Hepatocyte (in vitro differentiated cells): ENCODE data around the gene ATP8B2. TPM values are rescaled to one million over a fixed set of nuclear protein-coding genes. Genes with fewer than 3 reads are reported as not detected.
"Not testable (repeated sequence)": the region's sequence is repeated elsewhere in the genome, so short reads cannot be mapped to it uniquely, and the experiment has no call there.

Source experiments
- DNase-seq: peaks from one replicate; pipeline ENCODE4 v3.0.0-alpha.2; 2016; ENCODE audit warnings: low spot score
- H2AFZ ChIP-seq: fragments of 200-600 bp; sonication (generic); 2 replicates; pipeline ENCODE4 v1.6.0; 2016; ENCODE audit warnings: antibody characterized with exemption, mild to moderate bottlenecking
- H3K27ac ChIP-seq: fragments of 200-600 bp; sonication (generic); 2 replicates; pipeline ENCODE4 v1.5.1; 2016; ENCODE audit warnings: mild to moderate bottlenecking
- H3K27me3 ChIP-seq: fragments of 200-600 bp; sonication (generic); 2 replicates; pipeline ENCODE4 v1.6.1; 2016
- H3K36me3 ChIP-seq: fragments of 200-600 bp; sonication (generic); replicated peaks from 2 replicates; pipeline ENCODE4 v1.5.1; 2016; ENCODE audit warnings: low read depth; ENCODE audit not compliant: insufficient read depth
- H3K4me1 ChIP-seq: fragments of 200-600 bp; sonication (generic); 2 replicates; pipeline ENCODE4 v1.5.1; 2016; ENCODE audit warnings: mild to moderate bottlenecking, moderate library complexity; ENCODE audit not compliant: insufficient read depth
- H3K4me2 ChIP-seq: fragments of 200-600 bp; sonication (generic); 2 replicates; pipeline ENCODE4 v1.6.0; 2016
- H3K4me3 ChIP-seq: fragments of 200-600 bp; sonication (generic); 2 replicates; pipeline ENCODE4 v1.5.1; 2016; ENCODE audit warnings: mild to moderate bottlenecking
- H3K79me2 ChIP-seq: fragments of 200-600 bp; sonication (generic); 2 replicates; pipeline ENCODE4 v1.6.0; 2017; ENCODE audit warnings: mild to moderate bottlenecking
- H3K9me2 ChIP-seq: fragments of 200-600 bp; sonication (generic); replicated peaks from 2 replicates; pipeline ENCODE4 v1.6.0; 2017; ENCODE audit warnings: mild to moderate bottlenecking; ENCODE audit not compliant: insufficient read depth
- H3K9me3 ChIP-seq: fragments of 200-600 bp; sonication (generic); 2 replicates; pipeline ENCODE4 v1.5.1; 2016; ENCODE audit warnings: low read depth, mild to moderate bottlenecking
- H4K20me1 ChIP-seq: fragments of 200-600 bp; sonication (generic); 2 replicates; pipeline ENCODE4 v1.6.0; 2016; ENCODE audit warnings: mild to moderate bottlenecking; ENCODE audit not compliant: insufficient read depth, poor library complexity, severe bottlenecking
- EZH2 ChIP-seq: fragments of 200-600 bp; sonication (generic); IDR thresholded peaks from 2 replicates; pipeline ENCODE4 v1.6.1; 2016; ENCODE audit warnings: antibody characterized with exemption, mild to moderate bottlenecking, borderline replicate concordance
- EZH2phosphoT487 ChIP-seq: fragments of 200-600 bp; sonication (generic); IDR thresholded peaks from one replicate; pipeline ENCODE4 v1.6.1; 2018; ENCODE audit warnings: antibody characterized with exemption, mild to moderate bottlenecking, low read depth, moderate library complexity; ENCODE audit not compliant: unreplicated experiment, severe bottlenecking
- WGBS: methylation state at CpG from one replicate; pipeline ENCODE4 v1.1.6; 2016; ENCODE audit warnings: low lambda C conversion rate; ENCODE audit errors: missing lambda C conversion rate; 5-methylcytosine and 5-hydroxymethylcytosine counted together
- polyA plus RNA-seq: library from polyadenylated mRNA; unstranded; fragments of >200 nt; fragmentation: Nextera tagmentation; extraction: Ambion mirVana; gene quantifications from 2 replicates; pipeline ENCODE4 v1.2.1, GENCODE V29; 2016
- total RNA-seq: library from RNA; depleted of rRNA; stranded (reverse); fragments of >200 nt; gene quantifications from 2 replicates; pipeline ENCODE4 v1.2.3, GENCODE V29; 2014
- TF ChIP-seq, protein P1 (sequence below): fragments of 200-600 bp; sonication (generic); IDR thresholded peaks from 2 replicates; pipeline ENCODE4 v1.5.1; 2016; ENCODE audit warnings: antibody characterized with exemption, mild to moderate bottlenecking; ENCODE audit not compliant: poor library complexity

The ATP8B2 gene
- total and polyA plus RNA-seq, 2 experiments from 2014 or later = 8.7 to 42.0 TPM

DNA sequence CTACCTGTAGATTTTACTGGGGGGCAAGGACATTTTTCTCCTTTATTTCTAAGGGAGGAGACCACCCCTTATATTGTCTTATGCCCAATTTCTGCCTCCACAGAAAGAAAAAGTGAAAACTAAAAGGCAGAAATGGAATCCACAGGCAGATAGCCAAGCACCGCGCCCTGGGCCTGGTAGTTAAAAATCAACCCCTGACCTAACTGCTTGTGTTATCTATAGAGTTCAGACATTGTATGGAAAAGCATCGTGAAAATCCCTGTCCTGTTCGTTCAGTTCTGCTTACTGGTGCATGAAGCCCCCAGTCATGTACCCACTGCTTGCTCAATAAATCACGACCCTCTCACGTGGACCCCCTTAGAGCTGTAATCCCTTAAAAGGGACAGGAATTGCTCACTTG is 46.1 kb downstream of the ATP8B2 start:
- Histone ChIP-seq H3K4me2 (no peak overlapping the region), H3K27ac (no peak overlapping the region)
- 67% methylated on average over 6 of the region's 6 CpGs for WGBS

DNA sequence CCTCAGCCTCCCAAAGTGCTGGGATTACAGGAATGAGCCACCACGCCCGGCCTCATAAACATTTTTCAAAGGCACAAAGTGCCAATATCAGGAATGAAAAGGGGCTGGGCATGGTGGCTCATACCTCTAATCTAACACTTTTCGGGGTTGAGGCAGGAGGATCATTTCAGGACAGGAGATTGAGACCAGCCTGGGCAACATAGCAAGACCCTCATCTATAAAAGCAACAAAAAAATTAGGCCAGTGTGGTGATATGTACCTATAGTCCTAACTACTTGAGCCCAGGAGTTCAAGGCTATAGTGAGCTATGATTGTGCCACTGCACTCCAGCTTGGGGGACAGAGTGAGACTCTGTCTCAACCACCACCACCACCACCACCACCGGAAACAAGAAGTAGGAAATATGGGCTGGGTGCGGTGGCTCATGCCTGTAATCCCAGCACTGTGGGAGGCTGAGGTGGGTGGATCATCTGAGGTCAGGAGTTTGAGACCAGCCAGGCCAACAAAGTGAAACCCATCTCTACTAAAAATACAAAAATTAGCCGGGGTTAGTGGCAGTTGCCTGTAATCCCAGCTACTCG is 48.5 kb downstream of the ATP8B2 start:
- H3K36me3 ChIP-seq, H4K20me1 ChIP-seq, H3K4me1 ChIP-seq, H3K4me2 ChIP-seq, H3K4me3 ChIP-seq, DNase-seq, H3K27me3 ChIP-seq, H3K79me2 ChIP-seq, H3K9me2 ChIP-seq, H3K9me3 ChIP-seq, H3K27ac ChIP-seq, H2AFZ ChIP-seq: not testable (repeated sequence)
- 89% methylated on average over 7 of the region's 7 CpGs for WGBS

More for the DNA sequence above, 46.1 kb downstream of the ATP8B2 start:
- H4K20me1 ChIP-seq = no peaks in the 10 kb centered on the region
- no peaks in the 10 kb centered on the region for H3K4me1 ChIP-seq
- DNase-seq = no peak
- H3K36me3 ChIP-seq = no peaks in the 10 kb centered on the region
- no peaks in the 10 kb centered on the region for H3K9me2 ChIP-seq
- H3K27me3 ChIP-seq = no peaks in the 10 kb centered on the region
- H2AFZ ChIP-seq = no peak overlapping the region
- no peaks in the 10 kb centered on the region for H3K79me2 ChIP-seq
- TF ChIP-seq, protein P1, sequence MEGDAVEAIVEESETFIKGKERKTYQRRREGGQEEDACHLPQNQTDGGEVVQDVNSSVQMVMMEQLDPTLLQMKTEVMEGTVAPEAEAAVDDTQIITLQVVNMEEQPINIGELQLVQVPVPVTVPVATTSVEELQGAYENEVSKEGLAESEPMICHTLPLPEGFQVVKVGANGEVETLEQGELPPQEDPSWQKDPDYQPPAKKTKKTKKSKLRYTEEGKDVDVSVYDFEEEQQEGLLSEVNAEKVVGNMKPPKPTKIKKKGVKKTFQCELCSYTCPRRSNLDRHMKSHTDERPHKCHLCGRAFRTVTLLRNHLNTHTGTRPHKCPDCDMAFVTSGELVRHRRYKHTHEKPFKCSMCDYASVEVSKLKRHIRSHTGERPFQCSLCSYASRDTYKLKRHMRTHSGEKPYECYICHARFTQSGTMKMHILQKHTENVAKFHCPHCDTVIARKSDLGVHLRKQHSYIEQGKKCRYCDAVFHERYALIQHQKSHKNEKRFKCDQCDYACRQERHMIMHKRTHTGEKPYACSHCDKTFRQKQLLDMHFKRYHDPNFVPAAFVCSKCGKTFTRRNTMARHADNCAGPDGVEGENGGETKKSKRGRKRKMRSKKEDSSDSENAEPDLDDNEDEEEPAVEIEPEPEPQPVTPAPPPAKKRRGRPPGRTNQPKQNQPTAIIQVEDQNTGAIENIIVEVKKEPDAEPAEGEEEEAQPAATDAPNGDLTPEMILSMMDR = no peak
- TF ChIP-seq EZH2 (no peak), EZH2phosphoT487 (no peak)
- H3K9me3 ChIP-seq = no peaks in the 10 kb centered on the region
- no peak overlapping the region for H3K4me3 ChIP-seq

DNA sequence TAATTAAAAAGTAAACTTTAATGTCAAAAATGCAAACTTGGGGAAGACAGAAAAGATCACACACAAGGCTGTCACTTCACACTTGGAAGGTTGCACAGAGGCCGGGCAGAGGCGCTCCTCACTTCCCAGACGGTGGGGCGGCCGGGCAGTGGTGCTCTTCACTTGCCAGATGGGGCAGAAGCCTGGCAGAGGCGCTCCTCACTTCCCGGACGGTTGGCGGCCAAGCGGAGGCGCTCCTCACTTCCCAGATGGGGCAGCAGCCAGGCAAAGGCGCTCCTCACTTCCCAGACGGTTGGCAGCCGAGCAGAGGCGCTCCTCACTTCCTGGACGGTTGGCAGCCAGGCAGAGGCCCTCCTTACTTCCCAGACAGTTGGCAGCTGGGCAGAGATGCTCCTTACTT is 54.0 kb downstream of the ATP8B2 start:
- Histone ChIP-seq H4K20me1 (no peaks in the 10 kb centered on the region), H3K9me2 (no peaks in the 10 kb centered on the region), H3K27me3 (no peaks in the 10 kb centered on the region), H3K79me2 (no peaks in the 10 kb centered on the region), H3K27ac (no peak overlapping the region), H3K4me3 (no peak overlapping the region), H3K36me3 (no peaks in the 10 kb centered on the region), H3K9me3 (no peaks in the 10 kb centered on the region), H2AFZ (no peak overlapping the region), H3K4me1 (no peaks in the 10 kb centered on the region), H3K4me2 (no peak overlapping the region)
- 87% methylated on average over 16 of the region's 16 CpGs for WGBS
- DNase-seq = no peak
- TF ChIP-seq EZH2 (no peak), EZH2phosphoT487 (no peak)
- TF ChIP-seq, protein P1 = no peak

DNA sequence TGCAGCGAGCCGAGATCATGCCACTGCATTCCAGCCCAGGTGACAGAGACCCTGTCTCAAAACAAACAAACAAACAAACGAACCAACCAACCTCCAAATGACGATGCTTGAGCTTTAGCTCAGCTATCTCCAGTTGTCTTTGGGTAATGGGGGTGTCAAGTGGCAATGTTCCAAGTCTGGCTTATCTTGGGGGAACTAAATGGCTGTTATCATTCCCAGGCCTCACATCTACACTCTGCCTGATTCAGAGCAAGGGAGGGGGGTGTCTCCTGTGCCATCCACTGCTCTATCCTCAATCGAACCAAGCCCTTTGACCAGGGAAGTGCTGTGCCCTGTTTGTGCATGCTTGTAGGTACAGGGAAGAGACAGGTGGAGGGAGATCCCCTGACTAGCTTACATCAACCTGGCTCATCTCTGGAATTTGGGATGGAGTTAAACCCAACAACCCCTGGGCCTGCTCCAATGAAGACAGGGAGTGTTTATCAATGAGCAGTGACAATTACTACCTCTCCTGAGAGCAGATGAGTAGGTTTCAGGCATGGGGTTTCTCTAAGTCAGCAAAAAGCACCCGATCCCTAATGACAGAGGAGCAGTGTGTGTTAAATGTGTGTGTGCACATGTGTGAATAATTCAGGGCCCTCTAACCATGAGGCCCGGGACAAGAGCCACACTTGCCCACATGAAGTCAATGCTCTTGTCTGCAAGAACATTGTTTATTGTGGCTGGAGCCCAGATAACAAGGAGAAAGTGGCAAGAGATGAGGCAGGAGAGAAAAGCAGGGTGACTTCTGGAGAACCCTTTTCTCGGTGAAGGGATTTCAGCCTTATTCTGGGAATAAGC is 59.5 kb downstream of the ATP8B2 start:
- H3K4me1 ChIP-seq = peaks cover 4% of the 10 kb centered on the region
- no peak overlapping the region for H2AFZ ChIP-seq
- no peaks in the 10 kb centered on the region for H4K20me1 ChIP-seq
- no peaks in the 10 kb centered on the region for H3K36me3 ChIP-seq
- H3K4me2 ChIP-seq = no peak overlapping the region
- H3K79me2 ChIP-seq = no peaks in the 10 kb centered on the region
- no peaks in the 10 kb centered on the region for H3K27me3 ChIP-seq
- no peak overlapping the region for H3K27ac ChIP-seq
- no peaks in the 10 kb centered on the region for H3K9me3 ChIP-seq
- 77% methylated on average over 8 of the region's 8 CpGs for WGBS
- no peak for DNase-seq
- TF ChIP-seq, protein P1 = no peak
- TF ChIP-seq EZH2phosphoT487 (no peak), EZH2 (no peak)
- no peak overlapping the region for H3K4me3 ChIP-seq
- H3K9me2 ChIP-seq = no peaks in the 10 kb centered on the region
